Large intestine (tissue), 3 donors: ENCODE data around the gene MESP1. TPM values are rescaled to one million over a fixed set of nuclear protein-coding genes. Genes with fewer than 3 reads are reported as not detected.

Source experiments
- DNase-seq, 2 donors: peaks; one replicate each; pipeline versions ENCODE4 v3.0.0 to v3.0.0-alpha.2; 2013
- H3K27ac ChIP-seq: one replicate; pipeline ENCODE4 v1.5.1; 2013; ENCODE audit warnings: low read length
- H3K27me3 ChIP-seq: 2 replicates; pipeline ENCODE4 v1.6.1; 2013; ENCODE audit warnings: low read length; ENCODE audit not compliant: control insufficient read depth, insufficient read depth
- H3K36me3 ChIP-seq: 2 replicates; pipeline ENCODE4 v1.6.1; 2013; ENCODE audit warnings: low read length; ENCODE audit not compliant: control insufficient read depth, insufficient read depth
- H3K4me1 ChIP-seq: one replicate; pipeline ENCODE4 v1.6.1; 2013; ENCODE audit warnings: low read length; ENCODE audit not compliant: control insufficient read depth, insufficient read depth
- H3K4me3 ChIP-seq: one replicate; pipeline ENCODE4 v1.5.1; 2013; ENCODE audit warnings: low read length
- H3K9me3 ChIP-seq: one replicate; pipeline ENCODE4 v1.6.1; 2013; ENCODE audit warnings: mild to moderate bottlenecking, low read depth, low read length, moderate library complexity; ENCODE audit not compliant: control insufficient read depth
- WGBS: methylation state at CpG from one replicate; pipeline ENCODE4 v1.1.5; 2013; ENCODE audit warnings: low lambda C conversion rate; ENCODE audit not compliant: insufficient coverage; 5-methylcytosine and 5-hydroxymethylcytosine counted together
- polyA plus RNA-seq: library from polyadenylated mRNA; unstranded; fragments of 120-200 nt; gene quantifications from one replicate; pipeline ENCODE4 v1.2.1, GENCODE V29; 2013

Gene MESP1
- polyA plus RNA-seq, 1 donor, result 1.0 TPM

DNA sequence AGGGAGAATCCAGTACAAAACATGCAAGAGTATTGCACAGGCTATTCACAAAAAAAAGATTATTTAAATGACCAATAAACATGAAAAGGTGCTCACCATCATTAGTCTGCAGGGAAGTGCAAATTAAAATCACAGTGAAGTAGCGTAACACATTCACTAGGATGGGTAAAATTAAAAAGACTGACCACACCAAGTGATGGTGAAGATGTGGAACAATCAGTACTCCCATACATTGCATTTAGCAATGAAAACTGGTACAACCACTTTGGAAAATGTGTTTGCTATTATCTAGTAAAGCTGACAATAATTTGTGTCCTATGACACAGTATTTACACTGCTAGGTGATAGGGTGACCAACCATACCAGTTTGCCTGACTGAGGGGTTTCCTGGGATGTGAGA, 26.4 kb downstream of the MESP1 start:
- no peaks in the 10 kb centered on the region for H3K36me3 ChIP-seq
- H3K27ac ChIP-seq, result no peak overlapping the region
- DNase-seq, result no peak
- no peaks in the 10 kb centered on the region for H3K9me3 ChIP-seq
- no CpG with 5 or more reads among the region's 1 CpG for WGBS
- no peak overlapping the region for H3K4me3 ChIP-seq
- H3K27me3 ChIP-seq, result no peaks in the 10 kb centered on the region
- no peaks in the 10 kb centered on the region for H3K4me1 ChIP-seq

DNA sequence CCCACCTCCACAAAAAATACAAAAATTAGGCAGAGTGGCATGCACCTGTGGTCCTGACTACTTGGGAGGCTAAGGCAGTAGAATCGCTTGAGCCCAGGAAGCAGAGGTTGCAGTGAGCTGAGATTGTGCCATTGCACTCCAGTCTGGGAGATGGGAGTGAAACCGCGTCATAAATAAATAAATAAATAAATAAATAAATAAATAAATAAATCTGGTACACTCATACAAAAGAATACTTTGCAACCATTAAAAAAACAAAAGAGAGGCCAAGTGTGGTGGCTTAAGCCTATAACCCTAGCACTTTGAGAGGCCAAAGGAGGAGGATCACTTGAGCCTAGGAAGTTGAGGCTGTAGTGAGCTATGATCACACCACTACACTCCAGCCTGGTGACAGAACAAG, 28.0 kb downstream of the MESP1 start:
- WGBS, result 100% methylated on average over 1 of the region's 3 CpGs

GRCh38 chr15:89714775-89715174, 36.3 kb downstream of the MESP1 start:
- H3K4me1 ChIP-seq, result no peaks in the 10 kb centered on the region
- no peak for DNase-seq
- H3K27ac ChIP-seq, result no peak overlapping the region
- H3K9me3 ChIP-seq, result no peaks in the 10 kb centered on the region
- H3K27me3 ChIP-seq, result no peaks in the 10 kb centered on the region
- H3K36me3 ChIP-seq, result no peaks in the 10 kb centered on the region
- no peak overlapping the region for H3K4me3 ChIP-seq
- no CpG with 5 or more reads among the region's 2 CpGs for WGBS

More for the DNA sequence above, 28.0 kb downstream of the MESP1 start:
- H3K9me3 ChIP-seq, result no peaks in the 10 kb centered on the region
- no peak overlapping the region for H3K27ac ChIP-seq
- no peaks in the 10 kb centered on the region for H3K36me3 ChIP-seq
- no peaks in the 10 kb centered on the region for H3K4me1 ChIP-seq
- DNase-seq, result no peak
- no peaks in the 10 kb centered on the region for H3K27me3 ChIP-seq
- no peak overlapping the region for H3K4me3 ChIP-seq

- H3K9me3 ChIP-seq, result no peaks in the 10 kb centered on the region
- H3K27me3 ChIP-seq, result peaks cover 2% of the 10 kb centered on the region
- H3K27ac ChIP-seq, result no peak overlapping the region
- H3K4me3 ChIP-seq, result no peak overlapping the region
- no peak for DNase-seq
- no peaks in the 10 kb centered on the region for H3K4me1 ChIP-seq
- 100% methylated on average over 1 of the region's 1 CpG for WGBS
- H3K36me3 ChIP-seq, result no peaks in the 10 kb centered on the region
Observed at GRCh38 chr15:89707577-89707976, 43.5 kb downstream of the MESP1 start.

DNA sequence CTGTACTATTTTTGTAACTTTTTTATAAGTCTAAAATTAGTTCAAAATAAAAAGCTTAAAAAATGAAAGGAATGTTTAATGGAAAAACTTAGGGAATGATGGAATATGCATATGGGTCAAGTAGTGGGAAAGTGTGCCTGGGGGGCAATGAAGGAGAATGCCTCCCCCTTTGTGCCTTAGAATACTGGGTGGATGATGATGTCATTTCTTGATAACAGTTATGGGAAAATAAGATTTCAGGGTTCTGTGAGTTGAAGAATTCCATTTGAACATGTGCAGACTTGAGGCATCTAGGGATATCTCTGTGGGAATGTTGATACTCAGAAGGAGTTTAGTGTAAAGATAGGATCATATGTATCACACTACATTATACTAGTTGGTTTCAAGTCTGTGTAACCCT, 46.6 kb downstream of the MESP1 start:
- no peak for DNase-seq
- Histone ChIP-seq H3K9me3 (no peaks in the 10 kb centered on the region), H3K27ac (no peak overlapping the region), H3K36me3 (no peaks in the 10 kb centered on the region), H3K4me1 (no peaks in the 10 kb centered on the region), H3K4me3 (no peak overlapping the region), H3K27me3 (peaks cover 2% of the 10 kb centered on the region)

Other genes with a start within 250 kb of the MESP1 start
- 3.9 TPM for gene TICRR, start 175.8 kb downstream of the MESP1 start, polyA plus RNA-seq
- 3.7 TPM for gene KIF7, start 95.8 kb downstream of the MESP1 start, polyA plus RNA-seq
- gene PLIN1, start 71.9 kb downstream of the MESP1 start, polyA plus RNA-seq, result 0.34 TPM
- gene PEX11A, start 60.5 kb downstream of the MESP1 start, polyA plus RNA-seq, result 15.0 TPM
- gene WDR93, start 60.4 kb downstream of the MESP1 start, polyA plus RNA-seq, result 0.30 TPM
- 0.30 TPM for gene MESP2, start 25.1 kb upstream of the MESP1 start, polyA plus RNA-seq
- gene ANPEP, start 63.6 kb upstream of the MESP1 start, polyA plus RNA-seq, result 1,092 TPM
- gene AP3S2, start 142.7 kb upstream of the MESP1 start, polyA plus RNA-seq, result 26.1 TPM
- 31.3 TPM for gene ARPIN, start 161.7 kb upstream of the MESP1 start, polyA plus RNA-seq